ENCODE results near the gene SCUBE1. TPM values are rescaled to one million over a fixed set of nuclear protein-coding genes. Genes with fewer than 3 reads are reported as not detected.

The SCUBE1 gene
- total RNA-seq, 2 experiments from 2014 or later = 0.03 TPM; not detected in 1

DNA sequence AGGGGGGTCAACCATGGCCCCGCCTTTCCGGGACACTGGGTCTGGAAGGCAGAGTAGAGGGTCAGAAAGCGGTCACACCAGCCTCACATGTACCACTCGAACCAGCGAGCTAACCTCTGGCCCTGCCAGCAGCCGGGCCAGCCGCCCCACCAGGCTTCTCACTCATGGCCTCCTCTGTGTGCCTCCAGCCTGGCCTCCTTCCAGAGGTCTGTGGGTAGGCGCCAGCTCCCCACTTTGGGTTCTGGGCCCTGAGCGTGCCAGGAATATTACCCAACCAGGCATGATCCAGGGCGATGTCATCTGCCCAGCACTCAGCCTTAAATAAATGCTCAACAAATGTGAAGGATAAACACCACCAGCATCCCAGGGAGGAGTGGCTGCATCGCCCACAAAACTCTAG is 5.8 kb downstream of the SCUBE1 start:
- H3K4me3 Mint-ChIP-seq = no peak overlapping the region
- H3K27me3 Mint-ChIP-seq (ENCODE audit: low read depth) = peaks cover 19% of the 10 kb centered on the region
- H3K27ac Mint-ChIP-seq = no peak overlapping the region
- CTCF ChIA-PET = interaction anchor here (1.6 to 3.4 kb wide), 2 partner anchors 9 to 64 kb away, joined by 6 to 17 read pairs; no protein-coding TSS in a partner anchor
- H3K4me1 Mint-ChIP-seq (ENCODE audit: low read depth) = no peaks in the 10 kb centered on the region
- no peaks in the 10 kb centered on the region for H3K9me3 Mint-ChIP-seq (ENCODE audit: insufficient read depth)
- ATAC-seq (no peak), DNase-seq (no peak)
- POLR2A ChIA-PET = no interaction called here
- no peaks in the 10 kb centered on the region for H3K36me3 Mint-ChIP-seq (ENCODE audit: low read depth)

DNA sequence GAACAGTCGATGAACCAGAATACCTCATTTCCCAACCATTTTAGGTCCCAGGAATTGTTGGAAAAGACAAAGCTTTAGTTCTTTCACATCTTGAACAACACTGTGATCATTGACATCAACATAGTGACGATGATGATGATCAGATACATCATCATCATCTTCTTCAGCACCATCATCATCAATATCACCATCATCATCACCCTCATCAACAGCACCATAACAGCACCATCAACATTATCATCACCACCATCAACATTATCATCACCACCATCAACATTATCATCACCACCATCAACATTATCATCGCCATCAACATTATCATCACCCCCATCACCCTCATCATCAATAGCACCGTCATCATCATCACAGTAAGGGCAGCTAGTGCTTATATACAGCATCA is 8.8 kb downstream of the SCUBE1 start:
- peaks cover 5% of the 10 kb centered on the region for H3K4me1 Mint-ChIP-seq (ENCODE audit: low read depth)
- ATAC-seq (no peak), DNase-seq (no peak)
- no peak overlapping the region for H3K4me3 Mint-ChIP-seq
- no peak overlapping the region for H3K27ac Mint-ChIP-seq
- CTCF ChIA-PET = interaction anchor here (4.5 kb wide), 1 partner anchor 11 kb away, joined by 29 read pairs; no protein-coding TSS in a partner anchor
- POLR2A ChIA-PET = no interaction called here
- H3K9me3 Mint-ChIP-seq (ENCODE audit: insufficient read depth) = no peaks in the 10 kb centered on the region
- no peaks in the 10 kb centered on the region for H3K27me3 Mint-ChIP-seq (ENCODE audit: low read depth)
- H3K36me3 Mint-ChIP-seq (ENCODE audit: low read depth) = no peaks in the 10 kb centered on the region

DNA sequence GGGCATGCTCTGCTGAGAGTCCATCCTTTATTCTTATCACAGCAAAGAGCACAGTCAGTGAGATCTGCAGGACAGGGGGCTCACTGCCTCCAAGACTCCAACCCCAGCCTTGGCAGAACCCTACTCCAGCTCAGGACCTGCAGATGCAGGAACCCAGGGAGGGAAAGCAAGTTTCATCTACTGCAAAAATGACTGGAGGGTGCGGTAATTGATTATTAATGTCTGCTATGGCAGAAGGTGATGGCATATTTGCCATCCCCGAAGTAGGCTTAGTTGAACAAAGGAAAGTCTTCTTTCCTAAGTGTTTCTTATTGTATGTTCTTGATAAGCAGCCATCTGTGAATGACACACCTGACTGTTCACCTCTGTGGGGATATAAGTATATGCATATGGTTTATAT is 9.2 kb downstream of the SCUBE1 start:
- CTCF ChIA-PET = interaction anchor here (4.5 kb wide), 1 partner anchor 11 kb away, joined by 29 read pairs; no protein-coding TSS in a partner anchor
- no peak overlapping the region for H3K4me3 Mint-ChIP-seq
- H3K27ac Mint-ChIP-seq = no peak overlapping the region
- ATAC-seq (no peak), DNase-seq (no peak)
- peaks cover 5% of the 10 kb centered on the region for H3K4me1 Mint-ChIP-seq (ENCODE audit: low read depth)
- POLR2A ChIA-PET = no interaction called here
- no peaks in the 10 kb centered on the region for H3K27me3 Mint-ChIP-seq (ENCODE audit: low read depth)
- no peaks in the 10 kb centered on the region for H3K9me3 Mint-ChIP-seq (ENCODE audit: insufficient read depth)
- H3K36me3 Mint-ChIP-seq (ENCODE audit: low read depth) = no peaks in the 10 kb centered on the region

DNA sequence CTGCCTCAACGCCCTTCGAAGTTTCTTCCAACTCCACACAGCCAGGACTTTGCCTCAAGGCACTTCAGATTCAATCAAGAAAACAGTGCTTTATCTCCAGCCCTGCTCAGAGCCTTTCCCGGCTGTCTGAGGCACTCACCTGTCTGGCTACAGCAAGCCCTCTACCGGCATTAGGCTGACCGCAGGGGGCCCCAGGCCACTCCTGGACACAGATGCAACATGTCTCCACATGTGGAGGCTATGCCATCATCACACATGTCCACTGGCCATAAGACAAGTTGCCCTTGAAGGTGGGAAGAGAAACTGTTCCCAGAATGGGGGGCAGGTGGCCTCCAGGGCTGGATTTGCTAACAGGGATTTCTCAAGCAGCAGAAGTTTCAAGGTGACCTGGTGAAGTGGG is 10.0 kb downstream of the SCUBE1 start:
- Mint-ChIP-seq H3K27ac (no peak overlapping the region), H3K36me3 (ENCODE audit: low read depth) (no peaks in the 10 kb centered on the region), H3K27me3 (ENCODE audit: low read depth) (no peaks in the 10 kb centered on the region), H3K4me3 (no peak overlapping the region), H3K9me3 (ENCODE audit: insufficient read depth) (no peaks in the 10 kb centered on the region), H3K4me1 (ENCODE audit: low read depth) (peaks cover 5% of the 10 kb centered on the region)
- POLR2A ChIA-PET = no interaction called here
- CTCF ChIA-PET = interaction anchor here (4.5 kb wide), 1 partner anchor 12 kb away, joined by 29 read pairs; no protein-coding TSS in a partner anchor
- DNase-seq (no peak), ATAC-seq (no peak)

DNA sequence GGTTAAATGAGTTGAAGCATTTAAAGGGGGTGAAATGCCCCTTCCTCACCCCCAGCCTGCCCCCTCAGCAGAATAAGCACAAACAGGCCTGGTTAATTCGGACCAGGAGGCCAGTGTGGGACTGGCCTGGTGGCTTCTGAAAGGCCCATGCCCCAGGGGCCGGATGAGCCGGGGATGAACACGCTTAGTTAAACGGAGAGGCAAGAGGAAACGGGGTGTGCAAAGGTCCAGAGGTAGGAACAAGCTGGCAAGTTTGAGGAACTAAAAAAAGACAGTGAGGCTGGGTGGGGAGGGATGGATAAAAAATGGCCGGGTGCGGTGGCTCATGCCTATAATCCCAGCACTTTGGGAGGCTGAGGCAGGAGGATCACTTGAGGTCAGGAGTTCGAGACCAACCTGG is 11.5 kb downstream of the SCUBE1 start:
- no peaks in the 10 kb centered on the region for H3K36me3 Mint-ChIP-seq (ENCODE audit: low read depth)
- ChIA-PET POLR2A (no interaction called here), CTCF (interaction anchor here (4.5 kb wide), 1 partner anchor 14 kb away, joined by 29 read pairs; no protein-coding TSS in a partner anchor)
- H3K4me1 Mint-ChIP-seq (ENCODE audit: low read depth) = peaks cover 5% of the 10 kb centered on the region
- H3K9me3 Mint-ChIP-seq (ENCODE audit: insufficient read depth) = no peaks in the 10 kb centered on the region
- no peaks in the 10 kb centered on the region for H3K27me3 Mint-ChIP-seq (ENCODE audit: low read depth)
- DNase-seq = no peak
- H3K4me3 Mint-ChIP-seq = no peak overlapping the region
- H3K27ac Mint-ChIP-seq = no peak overlapping the region
- ATAC-seq = no peak

DNA sequence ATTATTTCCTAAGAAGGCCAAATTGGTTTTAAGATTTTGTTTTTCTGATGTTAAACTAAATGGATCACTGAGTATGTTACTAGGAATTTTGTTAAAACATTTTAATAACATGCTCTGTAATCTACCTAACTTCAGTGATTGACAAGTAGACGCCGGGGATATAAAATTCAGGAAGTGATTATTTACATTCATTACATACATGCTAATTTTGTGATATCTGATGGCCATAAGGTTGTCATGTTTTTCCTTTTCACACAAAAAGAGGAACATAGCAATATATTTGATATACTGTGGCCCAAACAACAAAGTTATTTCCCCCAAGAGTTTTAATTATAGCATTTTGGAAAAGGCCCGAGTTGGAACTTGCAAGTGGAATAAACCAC is 12.1 kb downstream of the SCUBE1 start:
- peaks cover 5% of the 10 kb centered on the region for H3K4me1 Mint-ChIP-seq (ENCODE audit: low read depth)
- ChIA-PET CTCF (no interaction called here), POLR2A (no interaction called here)
- H3K36me3 Mint-ChIP-seq (ENCODE audit: low read depth) = no peaks in the 10 kb centered on the region
- ATAC-seq (no peak), DNase-seq (no peak)
- no peak overlapping the region for H3K27ac Mint-ChIP-seq
- no peak overlapping the region for H3K4me3 Mint-ChIP-seq
- H3K9me3 Mint-ChIP-seq (ENCODE audit: insufficient read depth) = no peaks in the 10 kb centered on the region
- H3K27me3 Mint-ChIP-seq (ENCODE audit: low read depth) = no peaks in the 10 kb centered on the region

DNA sequence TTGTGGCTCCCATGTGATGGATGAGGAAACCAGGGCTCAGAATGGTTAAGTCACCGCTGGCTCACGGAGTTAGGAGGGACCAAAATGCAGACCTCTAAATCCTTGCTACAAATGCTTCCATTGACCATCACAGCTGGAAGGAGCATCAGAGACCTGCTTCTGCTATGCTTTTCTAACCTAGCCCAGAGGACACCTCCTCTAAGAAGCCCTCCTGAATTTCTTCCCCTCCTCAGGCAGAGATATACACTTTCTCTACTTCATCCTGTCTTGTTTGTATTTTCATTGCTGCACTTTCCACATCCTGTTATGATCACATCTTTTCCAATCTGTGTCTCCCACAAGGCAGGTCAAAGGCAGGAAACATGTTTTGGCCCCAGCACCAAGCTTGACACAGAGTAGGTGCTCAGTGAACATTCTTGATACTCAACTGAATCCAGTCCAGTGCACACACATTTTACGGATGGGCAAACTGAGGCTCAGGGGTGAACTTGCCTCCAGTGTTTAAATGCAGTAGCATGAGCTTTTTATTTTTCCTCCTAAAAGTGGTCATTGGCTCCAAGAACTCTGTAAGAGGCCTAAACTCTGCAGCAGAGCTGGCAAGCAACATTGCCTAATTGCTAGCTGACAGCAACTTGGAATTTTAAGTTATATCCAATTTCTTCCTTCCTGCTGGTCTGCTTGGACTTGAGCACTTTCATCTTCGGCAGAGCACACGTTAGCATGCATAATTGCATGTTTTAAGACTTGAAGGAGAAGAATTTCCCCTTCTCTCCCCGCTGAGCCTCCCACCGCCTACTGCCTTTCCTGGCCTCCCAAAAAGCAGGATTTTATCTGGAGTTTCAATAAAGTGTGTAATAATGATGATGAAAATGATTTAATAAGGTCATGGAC is 12.7 kb downstream of the SCUBE1 start:
- Mint-ChIP-seq H3K27me3 (ENCODE audit: low read depth) (no peaks in the 10 kb centered on the region), H3K9me3 (ENCODE audit: insufficient read depth) (no peaks in the 10 kb centered on the region), H3K36me3 (ENCODE audit: low read depth) (no peaks in the 10 kb centered on the region), H3K27ac (no peak overlapping the region), H3K4me3 (no peak overlapping the region), H3K4me1 (ENCODE audit: low read depth) (peaks cover 5% of the 10 kb centered on the region)
- ATAC-seq = no peak
- ChIA-PET CTCF (interaction anchor here (0.7 kb wide), 1 partner anchor 15 kb away, joined by 3 read pairs; no protein-coding TSS in a partner anchor), POLR2A (no interaction called here)
- no peak for DNase-seq

DNA sequence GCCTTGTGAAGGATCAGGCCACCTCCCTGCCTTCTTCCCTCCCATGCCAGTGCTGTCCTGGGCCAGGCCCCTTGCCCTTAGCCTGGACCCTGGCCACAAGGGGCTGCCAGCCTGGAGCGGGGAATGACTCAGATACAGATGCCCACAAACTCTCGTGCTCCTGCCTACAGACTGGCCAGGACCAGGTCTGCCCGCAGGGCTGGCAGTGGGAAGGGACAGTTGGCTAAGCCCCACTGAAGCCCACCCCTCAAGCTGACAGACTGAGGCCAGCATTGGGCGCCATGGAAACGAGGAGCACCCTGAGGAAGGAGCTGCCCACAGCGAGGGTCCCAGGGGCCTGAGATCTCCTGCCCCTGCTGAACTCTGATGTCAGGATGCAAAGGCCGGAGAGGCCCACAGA is 14.1 kb downstream of the SCUBE1 start:
- no peak for ATAC-seq
- CTCF ChIA-PET = no interaction called here

DNA sequence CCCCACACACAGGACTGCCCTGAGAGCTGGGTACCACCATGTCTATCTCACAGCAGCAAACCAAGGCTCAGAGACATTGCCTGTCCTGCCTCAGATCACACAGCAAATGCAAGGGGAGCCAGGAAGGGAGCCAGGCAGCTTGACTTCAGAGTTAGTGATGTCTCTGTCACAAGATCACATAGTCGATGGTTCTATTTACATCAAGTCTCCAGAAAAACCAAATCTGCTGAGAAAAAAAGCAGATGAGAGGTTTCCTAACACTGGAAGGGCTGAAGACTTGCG is 16.1 kb downstream of the SCUBE1 start:
- H3K27me3 Mint-ChIP-seq (ENCODE audit: low read depth) = no peaks in the 10 kb centered on the region
- DNase-seq = no peak
- H3K9me3 Mint-ChIP-seq (ENCODE audit: insufficient read depth) = no peaks in the 10 kb centered on the region
- CTCF ChIA-PET = interaction anchor here (1.0 kb wide), 1 partner anchor 53 kb away, joined by 3 read pairs; no protein-coding TSS in a partner anchor
- no peaks in the 10 kb centered on the region for H3K36me3 Mint-ChIP-seq (ENCODE audit: low read depth)
- H3K4me3 Mint-ChIP-seq = no peak overlapping the region
- H3K27ac Mint-ChIP-seq = no peak overlapping the region
- peaks cover 5% of the 10 kb centered on the region for H3K4me1 Mint-ChIP-seq (ENCODE audit: low read depth)
- no peak for ATAC-seq
- POLR2A ChIA-PET = no interaction called here

More for the DNA sequence above, 14.1 kb downstream of the SCUBE1 start:
- Mint-ChIP-seq H3K4me1 (ENCODE audit: low read depth) (peaks cover 5% of the 10 kb centered on the region), H3K4me3 (no peak overlapping the region), H3K36me3 (ENCODE audit: low read depth) (no peaks in the 10 kb centered on the region), H3K27ac (no peak overlapping the region), H3K9me3 (ENCODE audit: insufficient read depth) (no peaks in the 10 kb centered on the region), H3K27me3 (ENCODE audit: low read depth) (no peaks in the 10 kb centered on the region)
- POLR2A ChIA-PET = no interaction called here
- DNase-seq = no peak

DNA sequence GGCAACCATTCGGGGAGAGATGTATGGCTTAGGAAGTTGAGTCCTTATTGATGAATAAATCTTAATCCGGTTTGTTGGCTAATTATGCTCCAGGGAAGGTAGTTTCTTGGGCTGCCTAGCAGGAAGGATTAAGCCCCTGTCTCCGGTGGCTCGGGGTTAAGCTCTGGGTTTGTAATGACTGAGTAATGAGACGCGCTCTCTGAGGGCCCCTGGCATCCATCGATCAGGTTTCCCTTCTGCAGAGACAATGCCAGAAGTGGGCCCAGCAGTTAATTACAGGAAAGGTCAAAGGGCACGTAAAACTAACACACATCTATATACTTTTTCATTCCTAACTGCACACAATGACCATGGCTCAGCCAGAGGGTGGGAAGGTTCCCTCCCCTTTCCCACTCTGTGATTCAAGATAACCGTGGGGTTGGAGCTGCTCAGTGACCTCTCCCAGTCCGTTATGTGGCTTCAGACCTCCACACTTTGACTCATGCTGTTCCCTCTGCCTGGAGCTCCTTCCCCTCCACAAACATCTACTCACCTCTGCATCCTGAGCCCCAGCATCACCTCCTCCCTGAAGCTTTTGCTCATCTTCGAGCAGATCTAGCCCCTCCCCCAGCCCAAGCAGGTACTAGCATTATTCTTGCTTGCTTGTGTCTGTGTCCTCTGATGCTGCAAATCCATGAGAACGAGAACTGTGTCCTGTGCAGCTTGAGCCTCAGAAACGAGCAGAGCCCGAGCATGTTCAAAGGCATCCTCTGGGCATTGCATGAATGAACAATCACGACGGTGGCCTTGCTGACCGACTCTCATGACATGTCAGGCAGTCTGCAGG is 16.6 kb downstream of the SCUBE1 start:
- DNase-seq (no peak), ATAC-seq (no peak)
- no peak overlapping the region for H3K4me3 Mint-ChIP-seq
- CTCF ChIA-PET = interaction anchor here (1.0 to 1.1 kb wide), 2 partner anchors 18 to 52 kb away, joined by 3 read pairs; no protein-coding TSS in a partner anchor
- H3K9me3 Mint-ChIP-seq (ENCODE audit: insufficient read depth) = no peaks in the 10 kb centered on the region
- H3K27ac Mint-ChIP-seq = no peak overlapping the region
- H3K36me3 Mint-ChIP-seq (ENCODE audit: low read depth) = no peaks in the 10 kb centered on the region
- H3K4me1 Mint-ChIP-seq (ENCODE audit: low read depth) = peaks cover 5% of the 10 kb centered on the region
- POLR2A ChIA-PET = no interaction called here
- H3K27me3 Mint-ChIP-seq (ENCODE audit: low read depth) = no peaks in the 10 kb centered on the region

DNA sequence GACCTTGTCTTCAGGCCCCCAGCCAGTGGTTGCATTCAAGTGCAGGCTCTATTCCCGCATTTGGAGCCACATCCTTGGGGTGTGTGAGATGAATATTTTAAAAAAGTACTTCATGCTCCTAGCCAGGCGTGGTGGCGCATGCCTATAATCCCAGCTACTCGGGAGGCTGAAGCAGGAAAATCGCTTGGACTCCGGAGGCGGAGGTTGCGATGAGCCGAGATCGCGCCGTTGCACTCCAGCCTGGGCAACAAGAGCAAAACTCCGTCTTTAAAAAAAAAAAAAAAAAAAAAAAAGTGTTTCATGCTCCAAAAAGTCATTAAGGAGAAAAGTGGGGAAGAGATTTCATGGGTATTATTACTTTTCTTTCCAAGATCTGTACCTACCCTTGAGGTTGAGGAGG is 18.0 kb downstream of the SCUBE1 start:
- H3K27me3 Mint-ChIP-seq (ENCODE audit: low read depth) = no peaks in the 10 kb centered on the region
- no peaks in the 10 kb centered on the region for H3K36me3 Mint-ChIP-seq (ENCODE audit: low read depth)
- H3K9me3 Mint-ChIP-seq (ENCODE audit: insufficient read depth) = no peaks in the 10 kb centered on the region
- POLR2A ChIA-PET = no interaction called here
- CTCF ChIA-PET = interaction anchor here (1.1 to 2.1 kb wide), 2 partner anchors 19 to 21 kb away, joined by 3 to 7 read pairs; no protein-coding TSS in a partner anchor
- no peak overlapping the region for H3K27ac Mint-ChIP-seq
- no peak for ATAC-seq
- no peak for DNase-seq
- peaks cover 2% of the 10 kb centered on the region for H3K4me1 Mint-ChIP-seq (ENCODE audit: low read depth)
- H3K4me3 Mint-ChIP-seq = no peak overlapping the region
